GM23338 (cell line): ENCODE results near the gene TSC22D3. TPM values are rescaled to one million over a fixed set of nuclear protein-coding genes. Genes with fewer than 3 reads are reported as not detected.
"Not testable (repeated sequence)": the region's sequence is repeated elsewhere in the genome, so short reads cannot be mapped to it uniquely, and the experiment has no call there.

Experiments used
- ATAC-seq: fragments of 200-7000 bp; cut with Tn5 transposase; 3 replicates; pipeline ENCODE4 v1.9.1; 2020
- DNase-seq: peaks from one replicate; pipeline ENCODE4 v3.0.0-alpha.2; 2015; ENCODE audit warnings: low spot score
- H2AFZ ChIP-seq: fragments of 200-600 bp; sonication (generic); 2 replicates; pipeline ENCODE4 v1.8.0; 2016; ENCODE audit warnings: antibody characterized with exemption, mild to moderate bottlenecking, moderate library complexity
- H3F3A ChIP-seq: fragments of 200-600 bp; sonication (generic); replicated peaks from 2 replicates; pipeline ENCODE4 v1.8.0; 2017; ENCODE audit warnings: antibody characterized with exemption, mixed run types, low read depth
- H3K27ac ChIP-seq: fragments of 200-600 bp; sonication (generic); 2 replicates; pipeline ENCODE4 v1.6.1; 2016; ENCODE audit warnings: low read depth
- H3K27me3 ChIP-seq: fragments of 200-600 bp; sonication (generic); 2 replicates; pipeline ENCODE4 v1.8.0; 2016; ENCODE audit warnings: mild to moderate bottlenecking, mixed run types, moderate library complexity; ENCODE audit not compliant: insufficient read depth
- H3K36me3 ChIP-seq: fragments of 200-600 bp; sonication (generic); 2 replicates; pipeline ENCODE4 v1.8.0; 2016; ENCODE audit warnings: mild to moderate bottlenecking; ENCODE audit not compliant: insufficient read depth
- H3K4me1 ChIP-seq: fragments of 200-600 bp; sonication (generic); 2 replicates; pipeline ENCODE4 v1.8.0; 2016; ENCODE audit warnings: mild to moderate bottlenecking, moderate library complexity; ENCODE audit not compliant: insufficient read depth
- H3K4me2 ChIP-seq: fragments of 200-600 bp; sonication (generic); 2 replicates; pipeline ENCODE4 v1.7.1; 2017; ENCODE audit warnings: mixed run types
- H3K4me3 ChIP-seq: fragments of 200-600 bp; sonication (generic); 2 replicates; pipeline ENCODE4 v1.6.1; 2016; ENCODE audit warnings: mixed run types
- H3K79me2 ChIP-seq: fragments of 200-600 bp; sonication (generic); replicated peaks from 2 replicates; pipeline ENCODE4 v1.8.0; 2017; ENCODE audit warnings: mild to moderate bottlenecking; ENCODE audit not compliant: insufficient read depth
- H3K9me2 ChIP-seq: fragments of 200-600 bp; sonication (generic); 2 replicates; pipeline ENCODE4 v1.8.0; 2017; ENCODE audit not compliant: insufficient read depth
- H4K20me1 ChIP-seq: fragments of 200-600 bp; sonication (generic); replicated peaks from 2 replicates; pipeline ENCODE4 v1.8.0; 2017; ENCODE audit warnings: mild to moderate bottlenecking; ENCODE audit not compliant: insufficient read depth
- H3K27ac Mint-ChIP-seq: 2 replicates; pipeline ENCODE4 v1.8.0; 2020; ENCODE audit warnings: inconsistent platforms, mild to moderate bottlenecking, moderate library complexity, mixed read lengths
- H3K27me3 Mint-ChIP-seq: 3 replicates; pipeline ENCODE4 v1.8.0; 2022; ENCODE audit warnings: low read depth, mild to moderate bottlenecking, moderate library complexity, mixed read lengths, inconsistent platforms; ENCODE audit not compliant: insufficient read depth, poor library complexity
- H3K36me3 Mint-ChIP-seq: 3 replicates; pipeline ENCODE4 v1.8.0; 2021; ENCODE audit warnings: low read depth, mild to moderate bottlenecking, inconsistent platforms, moderate library complexity, mixed read lengths
- H3K4me1 Mint-ChIP-seq: 3 replicates; pipeline ENCODE4 v1.8.0; 2020; ENCODE audit warnings: mild to moderate bottlenecking, inconsistent platforms, mixed read lengths
- H3K4me3 Mint-ChIP-seq: 3 replicates; pipeline ENCODE4 v1.8.0; 2021; ENCODE audit warnings: moderate library complexity, mild to moderate bottlenecking, inconsistent platforms, mixed read lengths
- H3K9me3 Mint-ChIP-seq: 3 replicates; pipeline ENCODE4 v1.8.0; 2020; ENCODE audit warnings: moderate library complexity, mild to moderate bottlenecking, inconsistent platforms, mixed read lengths
- CREB1 ChIP-seq: fragments of 250-450 bp; sonication (Bioruptor Pico); IDR thresholded peaks from 2 replicates; pipeline ENCODE4 v1.5.0; 2020; ENCODE audit warnings: low read depth, mild to moderate bottlenecking, moderate library complexity
- CTCF ChIP-seq, 2 experiments: fragments of 200-600 bp in 1 of 2; sonication (generic) in 1 of 2; conservative IDR thresholded peaks; 2 replicates each; pipeline versions ENCODE4 v1.5.1 to v1.6.1; 2016 to 2017; ENCODE audit warnings: antibody characterized with exemption in 2 of 2, low read depth in 2 of 2, mild to moderate bottlenecking in 2 of 2, moderate library complexity in 1 of 2
- ETS1 ChIP-seq: IDR thresholded peaks from 2 replicates; pipeline ENCODE4 v1.6.1; 2016; ENCODE audit warnings: antibody characterized with exemption
- EZH2 ChIP-seq: fragments of 200-600 bp; sonication (generic); IDR thresholded peaks from one replicate; pipeline ENCODE4 v1.8.0; 2017; ENCODE audit warnings: antibody characterized with exemption, mild to moderate bottlenecking, low read depth; ENCODE audit not compliant: unreplicated experiment
- JUNB ChIP-seq: IDR thresholded peaks from one replicate; pipeline ENCODE4 v1.6.1; 2016; ENCODE audit warnings: antibody characterized with exemption; ENCODE audit not compliant: unreplicated experiment
- NANOG ChIP-seq: IDR thresholded peaks from 2 replicates; pipeline ENCODE4 v1.6.1; 2016; ENCODE audit warnings: antibody characterized with exemption, borderline replicate concordance
- POLR2AphosphoS5 ChIP-seq: IDR thresholded peaks from 2 replicates; pipeline ENCODE4 v1.6.1; 2016; ENCODE audit warnings: antibody characterized with exemption, low read depth
- ZNF114 ChIP-seq: fragments of 250-450 bp; sonication (Bioruptor Pico); IDR thresholded peaks from 2 replicates; pipeline ENCODE4 v1.5.0; 2020; ENCODE audit warnings: mild to moderate bottlenecking, moderate library complexity
- polyA plus RNA-seq: library from polyadenylated mRNA; unstranded; fragments of >200 nt; fragmentation: Nextera tagmentation; extraction: Ambion mirVana; gene quantifications from 2 replicates; pipeline ENCODE4 v1.2.1, GENCODE V29; 2016
- total RNA-seq: library from RNA; depleted of rRNA; stranded (reverse); fragments of >200 nt; shearing (Covaris generic); gene quantifications from 2 replicates; pipeline ENCODE4 v1.2.3, GENCODE V29; 2014
- TF ChIP-seq, protein P1 (sequence below): IDR thresholded peaks from one replicate; pipeline ENCODE4 v1.6.1; 2018; ENCODE audit warnings: antibody characterized with exemption; ENCODE audit not compliant: unreplicated experiment

The TSC22D3 gene
- total and polyA plus RNA-seq, 2 experiments from 2014 or later = 12.6 to 20.0 TPM

- Histone ChIP-seq H3K27ac (no peak overlapping the region), H3F3A (no peaks in the 10 kb centered on the region), H3K4me2 (no peak overlapping the region), H3K27me3 (no peaks in the 10 kb centered on the region), H3K36me3 (no peaks in the 10 kb centered on the region), H3K9me2 (no peaks in the 10 kb centered on the region), H4K20me1 (no peaks in the 10 kb centered on the region), H2AFZ (no peak overlapping the region), H3K4me1 (no peaks in the 10 kb centered on the region), H3K79me2 (no peaks in the 10 kb centered on the region), H3K4me3 (no peak overlapping the region)
- DNase-seq (no peak), ATAC-seq (no peak)
- Mint-ChIP-seq H3K4me3 (no peak overlapping the region), H3K27me3 (no peaks in the 10 kb centered on the region), H3K9me3 (no peaks in the 10 kb centered on the region), H3K36me3 (no peaks in the 10 kb centered on the region), H3K27ac (no peak overlapping the region), H3K4me1 (no peaks in the 10 kb centered on the region; the same call in 2 of the 3 replicates)
- no peak for TF ChIP-seq CREB1 (CRISPR knock-in tag)
Measured at GRCh38 chrX:107686792-107687191, 88.8 kb downstream of the TSC22D3 start.

GRCh38 chrX:107686026-107686425, 89.6 kb downstream of the TSC22D3 start:
- H3K36me3 ChIP-seq = no peaks in the 10 kb centered on the region
- H3K4me1 ChIP-seq = no peaks in the 10 kb centered on the region
- no peak overlapping the region for H3K27ac ChIP-seq
- ATAC-seq (no peak), DNase-seq (no peak)
- H3K79me2 ChIP-seq = no peaks in the 10 kb centered on the region
- no peaks in the 10 kb centered on the region for H3F3A ChIP-seq
- no peak overlapping the region for H3K4me2 ChIP-seq
- no peaks in the 10 kb centered on the region for H3K9me2 ChIP-seq
- Mint-ChIP-seq H3K27me3 (no peaks in the 10 kb centered on the region), H3K27ac (no peak overlapping the region), H3K9me3 (no peaks in the 10 kb centered on the region), H3K4me3 (no peak overlapping the region), H3K36me3 (no peaks in the 10 kb centered on the region), H3K4me1 (no peaks in the 10 kb centered on the region; the same call in 2 of the 3 replicates)
- TF ChIP-seq CREB1 (CRISPR knock-in tag) (no peak), NANOG (no peak), JUNB (no peak), POLR2AphosphoS5 (no peak)
- H3K4me3 ChIP-seq = no peak overlapping the region
- H4K20me1 ChIP-seq = no peaks in the 10 kb centered on the region
- H2AFZ ChIP-seq = no peak overlapping the region
- no peaks in the 10 kb centered on the region for H3K27me3 ChIP-seq

DNA sequence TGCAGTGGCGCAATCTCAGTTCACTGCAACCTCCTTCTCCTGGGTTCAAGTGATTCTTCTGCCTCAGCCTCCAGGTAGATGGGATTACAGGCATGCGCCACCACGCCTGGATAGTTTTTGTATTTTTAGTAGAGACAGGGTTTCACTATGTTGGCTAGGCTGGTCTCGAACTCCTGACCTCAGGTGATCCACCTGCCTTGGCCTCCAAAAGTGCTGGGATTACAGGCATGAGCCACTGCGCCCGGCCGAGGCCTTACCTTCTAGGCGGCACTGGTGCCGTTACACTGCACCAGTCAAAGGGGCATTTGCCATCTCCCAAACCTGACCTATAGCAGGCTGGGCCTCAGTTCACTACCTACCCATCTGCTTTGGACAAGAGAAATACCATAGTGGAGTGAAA, 90.0 kb downstream of the TSC22D3 start:
- not testable (repeated sequence) for H3K36me3 ChIP-seq, ATAC-seq, H3K4me2 ChIP-seq, H3F3A ChIP-seq, H3K27ac Mint-ChIP-seq, H3K4me3 Mint-ChIP-seq, H3K4me1 Mint-ChIP-seq, DNase-seq, H3K9me3 Mint-ChIP-seq, H3K4me1 ChIP-seq, H3K36me3 Mint-ChIP-seq, H3K4me3 ChIP-seq, H3K27me3 ChIP-seq, H4K20me1 ChIP-seq, H3K9me2 ChIP-seq, H3K79me2 ChIP-seq, H3K27ac ChIP-seq, H2AFZ ChIP-seq, H3K27me3 Mint-ChIP-seq

DNA sequence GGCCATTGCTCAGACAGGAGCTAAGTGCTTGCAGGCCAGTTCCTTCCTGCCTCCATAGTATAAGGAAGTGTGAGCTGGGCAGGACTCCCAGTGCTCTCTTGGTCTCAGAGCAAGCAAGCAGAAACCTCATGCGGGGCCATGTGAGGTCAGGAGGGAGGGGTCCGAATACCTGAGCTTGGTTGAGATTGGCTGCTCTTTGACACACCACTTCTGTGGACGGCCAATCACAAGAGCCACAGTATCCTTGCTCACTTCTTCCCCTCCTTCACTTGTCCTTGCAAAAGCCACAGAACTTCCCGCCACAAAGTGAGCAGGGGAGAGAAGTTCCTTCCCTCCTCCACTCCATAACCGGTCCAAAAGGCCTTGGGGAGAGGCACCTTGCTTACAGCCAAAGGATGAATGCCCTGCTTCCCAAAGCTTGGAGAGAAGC, 90.6 kb downstream of the TSC22D3 start:
- Histone ChIP-seq H3K79me2 (no peaks in the 10 kb centered on the region), H3K27me3 (no peaks in the 10 kb centered on the region), H3K4me2 (no peak overlapping the region), H2AFZ (0 out of 2 replicates have a peak overlapping the region, but pooled peaks have one; percentile 47), H4K20me1 (no peaks in the 10 kb centered on the region), H3F3A (no peaks in the 10 kb centered on the region), H3K27ac (no peak overlapping the region), H3K36me3 (no peaks in the 10 kb centered on the region), H3K4me1 (no peaks in the 10 kb centered on the region), H3K9me2 (no peaks in the 10 kb centered on the region), H3K4me3 (no peak overlapping the region)
- Mint-ChIP-seq H3K36me3 (no peaks in the 10 kb centered on the region), H3K27me3 (no peaks in the 10 kb centered on the region), H3K27ac (no peak overlapping the region), H3K4me3 (no peak overlapping the region), H3K4me1 (no peaks in the 10 kb centered on the region; the same call in 2 of the 3 replicates), H3K9me3 (no peaks in the 10 kb centered on the region)
- DNase-seq (peak; percentile 36), ATAC-seq (peak; percentile 53; the same call in 2 of the 3 replicates)
- TF ChIP-seq, protein P1, sequence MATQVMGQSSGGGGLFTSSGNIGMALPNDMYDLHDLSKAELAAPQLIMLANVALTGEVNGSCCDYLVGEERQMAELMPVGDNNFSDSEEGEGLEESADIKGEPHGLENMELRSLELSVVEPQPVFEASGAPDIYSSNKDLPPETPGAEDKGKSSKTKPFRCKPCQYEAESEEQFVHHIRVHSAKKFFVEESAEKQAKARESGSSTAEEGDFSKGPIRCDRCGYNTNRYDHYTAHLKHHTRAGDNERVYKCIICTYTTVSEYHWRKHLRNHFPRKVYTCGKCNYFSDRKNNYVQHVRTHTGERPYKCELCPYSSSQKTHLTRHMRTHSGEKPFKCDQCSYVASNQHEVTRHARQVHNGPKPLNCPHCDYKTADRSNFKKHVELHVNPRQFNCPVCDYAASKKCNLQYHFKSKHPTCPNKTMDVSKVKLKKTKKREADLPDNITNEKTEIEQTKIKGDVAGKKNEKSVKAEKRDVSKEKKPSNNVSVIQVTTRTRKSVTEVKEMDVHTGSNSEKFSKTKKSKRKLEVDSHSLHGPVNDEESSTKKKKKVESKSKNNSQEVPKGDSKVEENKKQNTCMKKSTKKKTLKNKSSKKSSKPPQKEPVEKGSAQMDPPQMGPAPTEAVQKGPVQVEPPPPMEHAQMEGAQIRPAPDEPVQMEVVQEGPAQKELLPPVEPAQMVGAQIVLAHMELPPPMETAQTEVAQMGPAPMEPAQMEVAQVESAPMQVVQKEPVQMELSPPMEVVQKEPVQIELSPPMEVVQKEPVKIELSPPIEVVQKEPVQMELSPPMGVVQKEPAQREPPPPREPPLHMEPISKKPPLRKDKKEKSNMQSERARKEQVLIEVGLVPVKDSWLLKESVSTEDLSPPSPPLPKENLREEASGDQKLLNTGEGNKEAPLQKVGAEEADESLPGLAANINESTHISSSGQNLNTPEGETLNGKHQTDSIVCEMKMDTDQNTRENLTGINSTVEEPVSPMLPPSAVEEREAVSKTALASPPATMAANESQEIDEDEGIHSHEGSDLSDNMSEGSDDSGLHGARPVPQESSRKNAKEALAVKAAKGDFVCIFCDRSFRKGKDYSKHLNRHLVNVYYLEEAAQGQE = no peak
- TF ChIP-seq ETS1 = no peak
- TF ChIP-seq POLR2AphosphoS5 = no peak
- no peak for TF ChIP-seq CTCF (conservative IDR thresholded peaks at IDR 0.05; ENCODE audit: low read depth in 2 of 2)
- no peak for TF ChIP-seq ZNF114 (CRISPR knock-in tag)
- no peak for TF ChIP-seq EZH2
